ENCODE data around the gene CACNA1C.
A peak's percentile ranks its signal among the peaks of the same experiment; 100 is the strongest.

CACNA1C gene

DNA sequence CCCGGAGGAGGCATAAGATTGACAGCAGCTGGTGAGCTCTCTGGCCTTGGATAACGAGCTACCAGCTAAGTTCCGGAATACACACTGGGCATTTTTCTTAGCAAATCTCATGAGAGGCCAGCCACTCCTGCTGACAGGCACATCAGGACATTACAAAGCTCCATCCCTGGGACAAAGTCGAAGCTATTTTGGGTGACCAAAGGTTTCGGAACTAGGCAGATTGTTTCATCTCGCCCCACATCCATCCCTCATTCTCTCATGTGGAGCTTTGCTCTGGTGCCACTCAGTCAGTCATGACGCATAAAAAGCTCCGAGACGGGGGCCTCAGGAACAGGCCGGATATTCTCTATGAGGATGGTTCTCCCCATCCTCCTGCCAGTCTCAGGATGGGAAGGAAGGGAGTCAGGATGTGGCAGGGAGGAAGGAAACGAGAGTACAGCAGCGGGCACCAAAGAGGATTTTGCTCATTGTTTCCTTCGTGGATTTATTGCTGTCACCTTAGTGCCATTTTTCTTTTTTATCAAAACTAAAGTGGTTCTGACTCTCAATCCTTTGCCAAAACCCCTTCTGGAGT is 488.9 kb downstream of the CACNA1C start:
- DNase-seq = no peak

DNA sequence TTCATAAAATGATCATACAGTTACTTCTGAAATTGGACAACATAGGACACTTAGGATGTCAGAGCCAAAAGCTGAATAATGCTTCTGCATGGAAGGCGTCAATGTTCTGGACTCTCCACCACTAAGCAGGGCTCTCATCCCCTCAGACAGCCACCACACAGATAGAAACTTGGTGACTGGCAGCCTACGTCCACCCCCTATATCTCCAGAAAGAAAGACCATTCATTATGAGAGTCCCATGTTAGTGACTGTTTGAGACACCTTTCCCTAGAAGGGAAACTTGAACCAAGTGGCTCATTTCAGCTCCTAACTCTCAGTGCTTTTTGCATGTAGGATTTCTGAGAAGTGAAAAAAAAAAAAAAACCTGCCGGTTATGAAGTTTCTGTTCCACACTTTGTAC is 491.0 kb downstream of the CACNA1C start:
- DNase-seq = no peak

DNA sequence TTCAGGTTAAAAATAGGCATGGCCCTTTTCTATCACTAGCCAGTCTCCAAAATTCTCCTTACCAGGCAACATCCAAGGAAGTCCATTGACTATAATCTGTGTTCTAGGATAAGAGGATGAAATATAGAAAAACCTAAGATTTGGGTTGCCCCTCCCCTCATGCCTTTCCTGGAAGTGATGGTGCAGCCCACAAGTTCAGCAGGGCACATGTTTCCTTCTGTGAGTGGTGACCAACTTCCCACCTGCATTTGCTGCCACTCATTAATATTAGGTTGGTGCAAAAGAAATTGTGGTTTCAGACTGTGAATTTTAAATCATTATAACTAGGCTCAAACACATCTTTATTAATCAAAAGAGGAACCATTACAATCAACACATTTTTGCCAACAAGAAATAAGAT is 491.4 kb downstream of the CACNA1C start:
- DNase-seq = no peak

DNA sequence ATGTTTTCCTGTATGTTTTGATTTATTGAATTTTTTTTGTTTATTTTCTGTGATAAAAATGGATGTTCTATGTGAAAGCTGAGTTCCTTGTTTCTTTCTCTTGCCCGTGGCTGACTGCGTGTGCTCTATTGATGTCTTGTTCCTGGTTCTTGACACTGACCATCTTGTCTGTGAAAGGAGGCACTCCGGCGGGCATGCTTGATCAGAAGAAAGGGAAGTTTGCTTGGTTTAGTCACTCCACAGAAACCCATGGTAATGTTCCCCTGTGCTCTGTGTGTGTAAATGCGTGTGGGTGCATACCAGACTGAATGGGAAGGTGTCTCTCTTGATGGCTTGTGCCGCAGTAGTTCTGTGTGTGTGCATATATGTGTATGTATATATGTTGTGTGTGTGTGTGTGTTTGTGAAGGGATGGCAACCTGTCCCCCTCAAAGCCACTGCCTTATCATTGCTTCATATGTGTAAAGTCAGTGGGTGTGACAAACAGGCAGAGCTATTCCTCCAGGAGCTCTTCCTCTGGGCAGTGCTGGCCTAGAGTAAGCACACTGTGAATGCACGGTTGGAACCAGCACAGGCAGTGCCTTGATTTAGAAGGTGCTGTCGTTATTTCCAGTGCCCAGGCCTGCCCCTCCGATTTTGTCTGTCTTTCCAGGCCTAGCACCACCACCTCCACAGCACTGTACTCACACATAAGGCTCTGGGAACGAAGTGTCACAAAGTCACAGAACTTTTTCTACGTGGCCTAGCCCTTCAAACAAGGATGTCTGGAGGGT is 494.7 kb downstream of the CACNA1C start:
- DNase-seq = no peak

DNA sequence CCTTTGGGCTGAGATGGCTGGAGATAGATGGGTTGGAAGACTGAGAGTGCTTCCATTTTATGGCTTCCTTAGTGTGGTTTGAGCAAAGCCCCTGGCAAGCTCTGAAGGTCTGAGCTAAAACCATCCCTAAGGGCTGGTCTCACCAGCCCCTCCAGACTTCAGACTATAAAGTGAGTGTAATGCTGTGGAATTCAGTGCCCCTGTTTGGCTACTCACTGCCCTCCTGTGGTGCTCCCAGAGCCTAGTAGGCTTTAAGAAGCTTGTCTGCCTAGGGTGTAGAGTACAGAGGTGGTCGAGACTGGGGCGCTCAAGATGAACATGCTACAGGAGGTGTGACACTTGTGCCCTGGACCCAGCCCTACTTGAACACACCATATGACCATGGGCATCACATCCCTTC is 495.3 kb downstream of the CACNA1C start:
- no peak for DNase-seq

DNA sequence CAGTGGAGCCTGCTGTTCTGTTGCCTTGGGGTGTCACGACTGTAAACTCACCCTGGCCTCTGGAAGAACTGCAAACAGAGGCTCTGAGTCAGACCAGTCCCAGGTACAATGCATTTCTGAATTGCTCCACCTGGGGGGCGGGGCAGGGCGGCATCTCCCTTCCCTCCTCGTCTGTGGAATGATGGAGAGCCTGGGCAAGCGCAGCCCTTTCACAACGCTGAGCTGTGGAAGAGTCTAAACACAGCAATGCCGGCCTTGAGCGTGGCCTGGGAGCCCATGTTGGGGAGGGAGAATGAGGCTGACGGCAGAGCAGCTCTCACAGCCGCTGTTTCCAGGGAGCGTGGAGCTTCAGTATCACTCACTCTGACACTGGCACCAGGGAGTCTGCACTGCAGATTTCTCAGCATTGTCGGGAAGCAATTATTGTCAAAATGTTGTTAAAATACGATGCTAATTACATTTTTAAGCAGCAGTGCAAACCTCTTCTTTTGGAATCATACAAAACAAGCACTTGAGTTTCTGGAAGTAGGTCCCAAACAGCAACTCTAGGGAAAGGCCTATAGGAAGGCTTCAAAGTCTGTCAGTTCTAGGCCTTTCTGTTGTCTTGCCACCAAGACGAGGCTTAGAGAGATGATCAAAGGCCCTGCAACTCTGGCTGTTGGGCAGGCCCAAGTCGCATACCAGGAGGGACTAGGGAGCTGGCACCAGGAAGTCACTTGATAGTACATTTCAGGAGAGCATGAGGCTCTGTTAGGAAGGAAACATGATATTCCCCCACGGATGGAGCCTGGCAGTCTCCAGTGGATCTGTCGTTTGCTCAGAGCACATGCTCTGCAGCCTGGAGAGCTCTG is 498.0 kb downstream of the CACNA1C start:
- no peak for DNase-seq

DNA sequence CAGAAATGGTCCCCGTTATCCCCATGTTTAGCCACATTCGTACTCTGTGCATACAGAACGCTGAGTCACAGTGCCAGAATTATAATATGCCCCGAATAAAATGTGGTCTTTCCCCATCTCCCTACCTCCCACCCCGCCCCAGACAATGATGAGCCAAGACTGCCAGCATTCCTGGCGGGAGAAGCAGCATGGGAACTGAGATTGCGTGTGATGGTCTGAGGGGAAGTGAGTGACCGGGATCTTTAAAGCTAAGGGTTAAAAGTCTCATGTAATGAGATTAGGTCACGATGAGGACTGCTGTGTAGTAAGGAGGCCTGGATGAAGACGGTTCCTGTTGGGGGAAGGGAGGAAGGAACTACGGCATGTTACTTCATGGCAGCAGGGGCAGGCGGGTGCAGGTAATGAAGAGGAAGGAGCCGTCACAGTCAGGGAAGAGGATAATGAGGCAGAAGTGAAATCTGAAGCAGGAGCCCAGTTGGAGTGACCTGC is 498.7 kb downstream of the CACNA1C start:
- no peak for DNase-seq

DNA sequence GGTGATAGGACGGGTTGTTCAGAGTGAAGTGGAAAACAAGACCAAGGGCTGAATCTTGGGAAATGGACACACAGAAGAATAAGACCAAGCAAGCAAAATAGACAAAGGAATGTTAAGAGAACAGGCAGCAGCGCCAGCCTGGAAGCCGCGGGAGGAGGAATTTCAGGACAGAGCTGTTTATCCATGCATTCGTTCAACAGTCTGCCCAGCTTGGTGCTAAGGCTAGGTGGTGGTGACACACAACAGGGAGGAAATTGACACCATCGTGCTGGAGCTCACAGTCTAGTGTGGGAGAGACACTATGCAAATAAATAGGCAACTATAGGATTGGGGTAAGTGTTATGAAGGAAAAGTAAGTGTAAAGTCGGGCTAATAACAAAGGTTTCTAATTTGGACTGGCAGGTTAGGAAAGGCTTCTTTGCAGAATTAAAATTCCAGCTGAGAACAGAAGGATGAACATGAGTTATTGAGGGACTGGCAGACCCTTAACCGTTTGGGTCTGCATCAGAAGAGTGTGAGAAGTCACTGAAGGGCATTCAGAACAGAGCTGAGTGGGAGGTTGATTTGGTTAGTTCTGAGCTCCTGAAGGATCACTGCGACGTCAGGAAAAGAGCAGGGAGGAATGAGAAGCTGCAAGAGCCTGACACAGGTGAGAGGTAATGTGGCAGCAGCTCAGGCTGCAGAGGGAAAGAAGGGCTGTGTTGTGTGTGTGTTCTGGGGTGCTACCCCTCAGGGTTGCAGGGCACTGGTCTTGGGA is 499.4 kb downstream of the CACNA1C start:
- no peak for DNase-seq

DNA sequence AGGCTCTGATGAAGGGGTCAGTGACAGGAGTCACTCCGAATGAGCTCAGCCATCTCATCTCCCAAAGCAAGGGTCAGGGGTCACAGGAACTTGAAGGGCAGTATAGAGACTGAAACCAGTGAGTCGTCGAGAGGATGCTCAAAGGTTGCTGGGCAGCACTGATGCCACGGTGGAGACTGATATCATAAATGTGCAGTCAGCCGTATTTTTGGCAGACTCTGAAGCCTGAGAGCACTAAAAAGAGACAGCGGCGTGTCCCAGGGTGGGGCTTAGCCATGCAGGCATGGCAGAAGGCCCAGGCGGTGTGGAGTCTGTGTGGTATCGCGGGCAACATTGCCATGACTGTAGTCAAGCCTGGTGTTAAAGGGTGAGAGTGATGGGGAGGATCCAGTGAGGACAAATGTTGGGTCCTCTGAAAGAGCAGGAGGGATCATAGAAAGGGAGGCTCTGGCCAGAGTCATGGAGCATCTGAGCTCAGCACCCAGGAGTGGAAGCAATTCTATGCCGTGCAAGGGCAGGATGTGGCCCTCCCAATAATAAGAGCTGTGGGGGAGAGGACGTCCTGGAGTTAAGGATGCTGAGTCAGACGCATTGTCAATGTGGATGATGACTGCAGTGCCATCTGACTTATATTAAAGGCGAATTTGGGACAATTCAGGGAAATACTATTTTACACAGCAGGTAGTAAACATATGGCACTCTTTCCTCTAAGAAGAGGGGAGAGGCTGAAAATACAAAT is 500.8 kb downstream of the CACNA1C start:
- no peak for DNase-seq

DNA sequence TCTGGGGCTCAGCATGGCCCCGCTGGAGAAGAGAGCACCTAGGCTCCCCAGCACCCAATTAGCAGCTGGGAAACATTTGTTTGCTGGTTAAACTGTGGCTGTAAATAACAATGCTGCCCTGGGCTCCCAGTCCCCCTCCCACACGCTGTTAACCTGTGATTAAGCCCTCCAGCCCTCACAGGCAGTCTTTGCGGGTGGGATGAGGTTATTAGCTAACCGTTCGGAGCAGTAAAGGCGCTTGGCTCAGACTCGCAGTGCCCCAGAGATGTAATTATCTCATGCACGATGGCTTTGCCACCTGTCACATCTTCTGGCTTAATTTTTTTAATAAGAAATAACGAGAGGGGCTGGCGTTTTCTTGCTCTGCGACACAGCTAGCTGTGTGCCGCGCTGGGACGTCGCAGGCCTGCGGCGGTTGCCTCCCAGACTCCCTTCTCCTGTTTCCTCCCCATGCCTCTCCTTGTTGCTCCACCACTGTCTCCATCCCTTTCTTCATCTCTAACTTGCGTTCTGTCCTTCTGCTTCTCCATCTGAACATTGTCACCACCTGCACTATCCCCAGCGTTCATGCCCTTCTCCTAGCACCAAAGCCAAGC is 502.8 kb downstream of the CACNA1C start:
- peak in 1 of 2 experiments; percentile 29 for DNase-seq

DNA sequence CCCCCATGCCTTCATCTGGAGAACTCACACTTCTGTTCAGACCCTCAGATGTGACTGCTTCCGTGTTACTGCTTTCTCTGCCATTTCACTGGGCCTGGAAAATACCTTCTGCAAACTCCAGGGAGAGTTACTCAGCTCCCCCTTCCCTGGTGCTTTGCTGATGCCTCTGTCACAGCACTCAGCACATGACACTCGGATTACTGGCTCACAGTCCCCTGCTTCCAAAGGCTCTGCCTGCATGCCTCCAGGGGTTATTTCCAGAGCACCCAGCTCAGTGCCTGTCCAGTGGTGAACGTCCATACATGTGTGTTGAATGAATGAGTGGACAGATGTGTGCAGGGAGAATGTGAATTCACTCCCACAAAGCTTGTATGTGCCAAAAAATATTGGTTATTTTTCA is 504.8 kb downstream of the CACNA1C start:
- DNase-seq = no peak

DNA sequence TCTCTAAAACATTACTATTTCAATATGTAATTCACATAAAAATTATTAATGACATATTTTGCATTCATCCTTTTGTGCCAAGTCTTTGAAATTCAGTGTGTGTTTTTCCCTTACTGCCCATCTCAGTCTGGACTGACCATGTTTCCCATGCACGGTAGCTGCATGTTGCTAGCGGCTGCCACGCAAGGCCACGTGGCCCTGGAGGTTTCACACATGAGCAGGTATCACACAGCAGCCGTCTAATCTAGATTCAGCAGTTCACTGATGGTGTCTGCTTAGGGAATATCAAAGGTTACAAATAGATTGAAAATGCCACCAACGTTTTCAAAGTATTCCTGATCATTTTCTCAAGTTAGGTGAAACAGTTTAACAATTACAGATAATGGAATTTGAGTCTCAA is 507.1 kb downstream of the CACNA1C start:
- DNase-seq = no peak

DNA sequence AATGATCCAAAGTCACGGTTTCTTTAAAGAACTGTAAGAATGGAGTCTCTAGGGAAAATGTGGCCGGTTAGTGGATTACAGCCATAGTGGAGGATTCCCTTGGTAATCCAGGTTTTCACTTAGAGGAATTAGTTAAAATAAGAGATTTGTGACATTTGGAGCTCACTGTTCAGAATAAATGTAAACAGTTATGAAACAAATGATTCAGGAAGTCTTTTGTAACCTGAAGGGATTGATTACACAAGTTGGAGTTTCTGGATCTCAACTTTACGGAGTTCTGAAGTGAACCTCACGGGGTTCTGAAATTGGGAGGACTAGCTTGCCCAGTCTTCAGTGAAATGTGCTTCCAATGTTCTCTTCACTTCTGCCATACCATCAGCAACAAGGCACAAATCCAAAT is 507.6 kb downstream of the CACNA1C start:
- no peak for DNase-seq

DNA sequence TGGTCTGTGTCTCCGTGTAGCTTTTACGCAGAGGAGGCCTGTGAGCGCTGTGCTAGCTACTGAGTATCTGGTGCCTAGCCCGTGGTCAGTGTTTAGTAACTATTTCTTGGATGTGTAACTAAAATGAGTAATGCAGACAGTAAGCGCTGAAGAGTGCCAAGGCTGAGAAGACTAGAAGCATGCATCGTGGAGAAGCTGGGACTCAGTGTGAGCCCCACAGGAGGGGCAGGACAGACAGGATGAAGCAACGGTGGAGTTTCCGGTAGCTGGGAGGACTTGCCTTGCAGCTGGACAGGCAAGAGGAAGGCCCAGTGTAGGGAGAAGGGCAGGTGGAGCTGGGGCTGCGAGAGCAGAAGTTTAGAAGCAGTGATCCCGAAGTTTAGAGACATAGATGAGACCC is 508.6 kb downstream of the CACNA1C start:
- DNase-seq = no peak

DNA sequence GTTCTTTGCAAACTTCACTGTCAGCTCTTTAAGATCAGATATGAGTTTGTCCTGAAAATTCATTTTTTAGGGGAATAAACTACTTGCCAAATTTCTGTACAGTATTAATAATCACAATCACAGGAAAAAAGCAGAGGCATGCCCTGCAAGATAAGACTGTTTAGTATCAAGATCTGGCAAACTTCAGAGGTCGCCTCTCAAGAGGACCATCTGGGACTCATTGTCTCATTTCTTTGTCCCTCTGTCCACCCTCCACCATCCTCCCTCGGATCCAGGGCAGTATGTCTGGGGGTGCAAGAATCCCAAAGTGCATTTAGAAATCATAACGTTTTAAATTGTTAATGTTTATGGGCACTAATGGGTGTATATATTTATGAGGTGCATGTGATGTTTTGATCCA is 509.6 kb downstream of the CACNA1C start:
- no peak for DNase-seq

DNA sequence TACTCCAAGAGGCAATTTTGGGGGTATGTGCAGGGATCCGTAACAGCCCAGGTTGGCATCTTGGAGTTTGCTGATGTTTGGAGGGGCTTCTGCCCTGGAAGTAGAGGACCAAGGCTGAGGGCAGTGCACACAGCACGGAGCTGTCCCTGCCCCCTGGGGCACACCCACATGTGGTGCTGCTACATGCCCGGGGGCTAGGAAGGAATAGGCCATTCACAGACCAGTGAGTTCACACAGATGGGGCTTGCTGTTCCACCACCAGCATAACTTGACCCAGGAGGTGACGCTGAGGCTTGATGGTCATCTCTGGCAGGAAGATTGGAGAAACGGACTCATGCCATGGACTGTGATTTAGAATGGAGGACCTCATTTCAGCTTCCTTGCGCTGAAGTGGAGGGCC is 510.9 kb downstream of the CACNA1C start:
- no peak for DNase-seq

DNA sequence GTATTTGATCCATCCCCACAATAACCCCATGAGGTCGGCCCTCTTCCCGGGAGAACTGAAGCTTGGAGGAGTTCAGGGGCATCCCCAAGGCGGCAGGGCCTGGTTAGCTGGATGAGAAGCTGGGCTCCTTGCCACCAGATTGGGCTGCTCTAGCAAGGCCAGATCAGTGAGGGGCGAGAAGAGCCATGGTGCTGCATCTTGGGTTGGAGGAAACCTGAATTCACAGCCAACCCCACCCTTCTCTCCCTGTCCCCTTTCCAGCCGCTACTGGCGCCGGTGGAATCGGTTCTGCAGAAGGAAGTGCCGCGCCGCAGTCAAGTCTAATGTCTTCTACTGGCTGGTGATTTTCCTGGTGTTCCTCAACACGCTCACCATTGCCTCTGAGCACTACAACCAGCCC is 513.4 kb downstream of the CACNA1C start:
- no peak for DNase-seq

DNA sequence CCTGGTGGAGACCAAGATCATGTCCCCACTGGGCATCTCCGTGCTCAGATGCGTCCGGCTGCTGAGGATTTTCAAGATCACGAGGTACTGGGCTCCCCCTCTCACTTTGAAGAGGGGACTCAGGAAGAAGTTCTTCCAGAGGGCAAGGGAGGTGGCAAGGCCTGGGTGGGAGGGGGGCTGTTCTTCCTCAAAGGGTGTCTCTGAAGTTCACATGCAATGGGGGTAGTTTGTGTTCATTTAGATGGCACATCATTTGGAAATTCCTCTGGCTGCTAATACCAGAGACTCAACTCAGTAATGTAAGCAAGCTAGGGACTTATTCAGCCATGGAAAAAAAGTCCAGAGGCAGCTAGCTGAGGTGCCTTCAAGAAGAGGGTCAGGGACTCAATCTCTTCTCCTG is 514.9 kb downstream of the CACNA1C start:
- DNase-seq = no peak

DNA sequence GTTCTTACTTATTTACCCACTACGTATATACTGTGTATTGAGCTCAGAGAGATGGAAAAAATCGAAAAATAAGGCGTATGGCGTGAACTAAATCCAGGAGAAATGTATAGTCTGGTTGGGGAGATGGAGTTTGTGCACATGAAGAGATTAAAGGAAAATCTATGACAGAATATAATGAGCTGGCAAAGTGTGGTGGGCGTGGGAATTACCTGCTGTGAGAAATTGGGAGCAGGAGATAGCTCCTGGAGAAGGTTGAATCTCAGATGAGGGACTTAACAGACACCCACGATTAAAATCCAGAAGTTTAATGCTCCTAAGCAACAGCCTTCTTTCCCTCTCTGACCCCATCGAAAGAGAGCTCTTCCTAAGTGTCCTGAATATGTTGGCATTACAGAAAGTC is 517.8 kb downstream of the CACNA1C start:
- no peak for DNase-seq

DNA sequence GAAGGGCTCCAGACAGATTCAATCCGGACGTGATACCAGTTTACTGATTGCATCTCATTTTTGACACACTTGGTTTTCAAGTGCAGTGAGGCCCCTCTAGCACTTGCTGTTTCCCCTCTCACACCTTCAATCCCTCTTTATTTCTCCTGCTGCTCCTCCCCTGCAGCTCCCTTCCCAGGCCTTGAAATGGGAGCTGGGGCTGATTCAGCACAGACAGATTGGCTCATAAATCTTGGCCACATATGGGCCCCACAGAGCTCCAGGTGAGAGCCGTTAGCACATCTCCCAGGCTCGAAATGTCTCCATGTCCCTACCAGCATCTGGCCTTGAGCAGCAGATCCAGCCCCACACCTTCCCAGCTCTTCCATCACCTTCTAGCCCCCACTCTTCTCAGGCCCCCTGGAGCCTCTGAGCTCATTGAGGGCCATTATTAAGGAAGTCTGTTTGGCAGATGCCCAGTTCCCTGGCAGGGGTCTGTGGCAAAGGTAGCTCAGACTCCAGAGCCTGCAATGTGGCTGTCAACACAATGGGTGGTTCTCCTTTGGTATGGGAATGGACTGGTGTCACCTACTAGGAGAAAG is 521.7 kb downstream of the CACNA1C start:
- no peak for DNase-seq

DNA sequence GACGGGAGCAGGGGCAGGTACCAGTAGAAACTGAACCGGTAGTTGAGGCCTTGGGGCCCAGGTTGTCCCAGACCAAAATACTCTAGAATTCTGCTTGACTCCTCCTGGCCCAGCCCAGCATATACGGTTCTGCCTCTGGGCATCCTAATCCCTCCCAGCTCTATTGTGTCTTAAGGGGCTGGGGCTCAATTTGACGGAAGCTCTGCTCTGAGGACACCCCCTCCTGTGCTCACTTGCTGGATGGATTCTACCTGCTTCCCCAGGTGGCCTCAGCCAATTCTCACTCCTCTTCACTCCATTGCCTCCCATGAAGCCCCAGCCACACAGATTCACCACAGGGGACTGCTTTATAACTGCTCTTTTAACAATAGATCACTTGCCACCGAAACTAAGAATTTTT is 522.5 kb downstream of the CACNA1C start:
- no peak for DNase-seq

DNA sequence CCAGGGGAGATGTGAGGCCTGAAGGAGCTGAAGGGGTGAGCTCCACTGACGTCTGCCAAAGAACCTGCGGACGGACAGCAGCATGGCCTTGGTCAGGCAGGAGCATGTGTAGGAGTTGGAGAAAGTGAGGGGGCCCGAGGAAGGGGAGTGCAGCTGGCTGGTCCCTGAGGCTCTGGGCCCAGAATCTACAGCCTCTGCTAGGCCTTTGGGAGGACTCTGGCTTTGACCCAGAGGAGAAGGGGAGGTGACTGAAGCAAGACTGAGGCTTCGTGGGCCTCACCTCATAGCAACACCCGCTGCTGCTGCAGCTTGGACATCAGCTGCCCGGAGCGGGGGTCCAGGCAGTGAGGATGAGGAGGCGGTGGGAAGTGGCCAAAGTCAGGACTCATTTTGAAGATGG is 525.4 kb downstream of the CACNA1C start:
- no peak for DNase-seq
